Body of pancreas (tissue), 4 donors: ENCODE results near the gene ABCC1. TPM values are rescaled to one million over a fixed set of nuclear protein-coding genes. Genes with fewer than 3 reads are reported as not detected.

Experiments used
- ATAC-seq: fragments of 150-250 bp; one replicate; pipeline ENCODE4 v1.9.1; 2016
- DNase-seq, 4 donors: peaks; one replicate each; pipeline ENCODE4 v3.0.0-alpha.2; 2019
- H3K27ac ChIP-seq, 4 donors: fragments of 200-600 bp; sonication (generic); 1 replicate in 3 of 4; 2 replicates in 1 of 4; pipeline versions ENCODE4 v1.5.1 to v1.6.1; 2016 to 2019; ENCODE audit warnings: mild to moderate bottlenecking in 1 of 4, mixed read lengths in 1 of 4, moderate library complexity in 1 of 4
- H3K27me3 ChIP-seq, 2 donors: fragments of 200-600 bp; sonication (generic); one replicate each; pipeline ENCODE4 v1.6.0; 2016; ENCODE audit warnings: mild to moderate bottlenecking in 1 of 2
- H3K36me3 ChIP-seq, 2 donors: fragments of 200-600 bp; sonication (generic); replicated peaks in 1 of 2; 2 replicates each; pipeline ENCODE4 v1.5.1; 2016; ENCODE audit warnings: low read depth in 2 of 2; ENCODE audit not compliant: insufficient read depth in 1 of 2
- H3K4me1 ChIP-seq: fragments of 200-600 bp; sonication (generic); one replicate; pipeline ENCODE4 v1.6.0; 2016
- H3K4me3 ChIP-seq, 2 donors: fragments of 200-600 bp; sonication (generic); 1 replicate in 1 of 2; 2 replicates in 1 of 2; pipeline ENCODE4 v1.5.1; 2016 to 2019
- H3K9me3 ChIP-seq, 3 donors: fragments of 200-600 bp; sonication (generic); 1 replicate in 2 of 3; 2 replicates in 1 of 3; pipeline ENCODE4 v1.5.1; 2016
- POLR2A ChIP-seq, 3 donors: fragments of 450-650 bp; IDR thresholded peaks; one replicate each; pipeline ENCODE4 v1.6.1; 2016; ENCODE audit warnings: antibody characterized with exemption in 3 of 3, mild to moderate bottlenecking in 2 of 3
- WGBS, 2 donors: methylation state at CpG; one replicate each; pipeline ENCODE4 v1.1.5; 2017; 5-methylcytosine and 5-hydroxymethylcytosine counted together
- intact Hi-C: fragments of 100-400 bp; cut with DNase I; formaldehyde crosslinking; loops from one replicate; pipeline ENCODE4 v1.15.1; 2023
- total RNA-seq, 2 donors: library from RNA; depleted of rRNA; stranded (reverse); fragments of >200 nt; gene quantifications; one replicate each; pipeline ENCODE4 v1.1.0, GENCODE V29; 2016
- TF ChIP-seq, protein P1 (sequence below), 7 experiments: fragments of 450-650 bp in 4 of 7; fragments of 200-600 bp in 3 of 7; sonication (generic) in 3 of 7; IDR thresholded peaks; one replicate each; pipeline ENCODE4 v1.5.1; 2016 to 2019; ENCODE audit warnings: antibody characterized with exemption in 7 of 7

The ABCC1 gene
- total RNA-seq, 2 donors from 2014 or later: 12.7 to 23.1 TPM

DNA sequence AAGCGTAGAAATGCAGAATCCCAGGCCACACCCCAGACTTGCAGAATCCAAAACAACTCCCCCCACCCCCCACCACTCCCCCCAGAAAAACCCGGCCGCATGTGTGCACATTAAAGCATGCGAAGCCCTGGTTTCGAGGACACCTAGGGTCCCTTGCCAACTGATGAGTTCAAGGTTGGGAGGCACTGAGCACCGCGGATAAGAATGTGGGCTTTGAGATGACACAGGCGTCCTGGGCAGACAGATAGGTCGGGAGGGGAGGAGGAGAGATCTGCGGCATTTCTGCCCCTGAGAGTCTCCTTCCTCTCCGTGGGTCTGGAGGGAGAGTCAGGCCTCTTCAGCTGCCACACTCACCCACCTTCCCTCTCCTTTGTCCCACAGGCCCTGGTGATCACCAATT lies 98.3 kb downstream of the ABCC1 start:
- no peak for ATAC-seq
- H3K4me3 ChIP-seq: no peak overlapping the region

DNA sequence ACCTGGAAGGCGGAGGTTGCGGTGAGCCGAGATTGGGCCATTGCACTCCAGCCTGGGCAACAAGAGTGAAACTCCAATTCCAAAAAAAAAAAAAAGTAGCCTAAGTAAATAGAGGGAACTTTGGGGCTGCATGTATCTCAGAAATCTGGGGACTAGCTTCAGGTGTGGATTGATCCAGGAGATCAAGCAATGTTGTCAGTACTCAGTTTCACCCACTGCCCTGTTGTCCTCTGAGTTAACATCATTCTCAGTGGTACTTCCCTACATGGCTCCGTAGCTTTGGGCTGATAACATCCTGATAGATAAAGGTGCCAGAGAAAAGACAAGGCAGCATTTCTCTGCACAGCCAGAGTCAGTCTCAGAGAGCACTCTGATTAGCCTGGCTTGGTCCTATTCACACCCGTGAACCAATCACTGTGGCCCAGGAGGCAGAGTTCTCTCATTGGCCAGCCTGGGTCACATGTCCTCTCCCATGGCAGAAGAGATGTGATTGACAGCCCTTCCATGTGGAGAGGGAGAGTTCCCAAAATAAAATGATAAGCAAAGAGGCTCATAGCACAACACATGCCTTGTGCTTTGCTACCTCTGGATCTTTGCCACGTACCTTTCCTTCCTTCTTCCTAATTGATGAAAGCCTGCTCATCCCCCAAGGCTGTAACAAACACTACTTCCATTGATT lies 99.6 kb downstream of the ABCC1 start:
- Histone ChIP-seq H3K9me3 (no peaks in the 10 kb centered on the region), H3K27me3 (no peaks in the 10 kb centered on the region), H3K4me1 (no peaks in the 10 kb centered on the region), H3K4me3 (no peak overlapping the region), H3K27ac (no peak overlapping the region), H3K36me3 (peaks cover 0 to 13% of the 10 kb centered on the region in 2 donors)
- no peak for ATAC-seq
- 90 to 96% methylated on average over 6 of the region's 6 CpGs for WGBS, 2 donors
- intact Hi-C loops: no loop called here
- no peak for TF ChIP-seq POLR2A (IDR thresholded peaks at IDR 0.05)
- TF ChIP-seq, protein P1, sequence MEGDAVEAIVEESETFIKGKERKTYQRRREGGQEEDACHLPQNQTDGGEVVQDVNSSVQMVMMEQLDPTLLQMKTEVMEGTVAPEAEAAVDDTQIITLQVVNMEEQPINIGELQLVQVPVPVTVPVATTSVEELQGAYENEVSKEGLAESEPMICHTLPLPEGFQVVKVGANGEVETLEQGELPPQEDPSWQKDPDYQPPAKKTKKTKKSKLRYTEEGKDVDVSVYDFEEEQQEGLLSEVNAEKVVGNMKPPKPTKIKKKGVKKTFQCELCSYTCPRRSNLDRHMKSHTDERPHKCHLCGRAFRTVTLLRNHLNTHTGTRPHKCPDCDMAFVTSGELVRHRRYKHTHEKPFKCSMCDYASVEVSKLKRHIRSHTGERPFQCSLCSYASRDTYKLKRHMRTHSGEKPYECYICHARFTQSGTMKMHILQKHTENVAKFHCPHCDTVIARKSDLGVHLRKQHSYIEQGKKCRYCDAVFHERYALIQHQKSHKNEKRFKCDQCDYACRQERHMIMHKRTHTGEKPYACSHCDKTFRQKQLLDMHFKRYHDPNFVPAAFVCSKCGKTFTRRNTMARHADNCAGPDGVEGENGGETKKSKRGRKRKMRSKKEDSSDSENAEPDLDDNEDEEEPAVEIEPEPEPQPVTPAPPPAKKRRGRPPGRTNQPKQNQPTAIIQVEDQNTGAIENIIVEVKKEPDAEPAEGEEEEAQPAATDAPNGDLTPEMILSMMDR (IDR thresholded peaks at IDR 0.05): no peak
- DNase-seq: no peak

More for the DNA sequence above, 98.3 kb downstream of the ABCC1 start:
- DNase-seq: no peak
- intact Hi-C loops: no loop called here
- WGBS, 2 donors: 78 to 85% methylated on average over 7 to 11 of the region's 11 CpGs
- H3K4me1 ChIP-seq: no peaks in the 10 kb centered on the region
- H3K27me3 ChIP-seq: no peaks in the 10 kb centered on the region
- peaks cover 0 to 13% of the 10 kb centered on the region in 2 donors for H3K36me3 ChIP-seq
- no peak for TF ChIP-seq POLR2A (IDR thresholded peaks at IDR 0.05)
- TF ChIP-seq, protein P1 (IDR thresholded peaks at IDR 0.05): no peak
- H3K9me3 ChIP-seq: no peaks in the 10 kb centered on the region
- H3K27ac ChIP-seq: no peak overlapping the region

DNA sequence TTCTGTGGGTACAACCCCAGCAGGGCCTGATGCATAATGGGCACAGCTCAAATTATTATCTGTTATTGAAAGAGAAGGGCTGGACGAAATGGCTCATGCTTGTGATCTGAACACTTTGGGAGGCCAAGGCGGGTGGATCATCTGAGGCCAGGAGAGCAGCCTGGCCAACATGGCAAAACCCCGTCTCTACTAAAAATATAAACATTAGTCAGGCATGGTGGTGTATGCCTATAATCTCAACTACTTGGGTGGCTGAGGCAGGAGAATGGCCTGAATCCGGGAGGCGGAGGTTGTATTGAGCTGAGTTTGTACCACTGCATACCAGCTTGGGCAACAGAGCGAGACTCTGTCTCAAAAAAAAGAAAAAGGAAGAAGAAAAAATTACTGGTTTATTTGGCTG lies 100.7 kb downstream of the ABCC1 start:
- H3K27ac ChIP-seq: no peak overlapping the region
- H3K4me3 ChIP-seq: no peak overlapping the region

DNA sequence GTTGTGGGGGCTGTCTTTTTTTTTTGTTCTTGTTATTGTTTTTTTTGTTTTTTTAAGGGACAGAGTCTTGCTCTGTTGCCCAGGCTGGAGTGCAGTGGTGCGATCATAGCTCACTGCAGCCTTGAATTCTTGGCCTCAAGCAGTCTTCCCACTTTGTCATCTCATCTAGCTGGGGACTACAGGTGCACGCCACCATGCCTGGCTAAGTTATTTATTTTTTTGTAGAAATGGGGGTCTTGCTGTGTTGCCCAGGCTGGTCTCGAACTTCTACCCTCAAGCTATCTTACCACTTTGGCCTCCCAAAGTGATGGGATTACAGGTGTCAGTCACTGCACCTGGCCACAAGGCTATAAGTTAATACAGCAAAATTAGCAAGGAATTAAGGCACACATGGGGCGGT lies 101.7 kb downstream of the ABCC1 start:
- Histone ChIP-seq H3K27me3 (no peaks in the 10 kb centered on the region), H3K27ac (no peak overlapping the region), H3K36me3 (peaks cover 0 to 9% of the 10 kb centered on the region in 2 donors), H3K4me3 (no peak overlapping the region), H3K9me3 (no peaks in the 10 kb centered on the region), H3K4me1 (no peaks in the 10 kb centered on the region)
- intact Hi-C loops: no loop called here
- TF ChIP-seq, protein P1 (IDR thresholded peaks at IDR 0.05): no peak
- no peak for TF ChIP-seq POLR2A (IDR thresholded peaks at IDR 0.05)
- DNase-seq: no peak
- 95 to 99% methylated on average over 4 of the region's 4 CpGs for WGBS, 2 donors
- ATAC-seq: no peak

More for the DNA sequence above, 100.7 kb downstream of the ABCC1 start:
- DNase-seq (no peak), ATAC-seq (no peak)
- WGBS, 2 donors: 92 to 97% methylated on average over 6 of the region's 6 CpGs
- no peaks in the 10 kb centered on the region for H3K27me3 ChIP-seq
- peaks cover 0 to 13% of the 10 kb centered on the region in 2 donors for H3K36me3 ChIP-seq
- intact Hi-C loops: no loop called here
- TF ChIP-seq, protein P1 (IDR thresholded peaks at IDR 0.05): no peak
- H3K4me1 ChIP-seq: no peaks in the 10 kb centered on the region
- H3K9me3 ChIP-seq: no peaks in the 10 kb centered on the region

DNA sequence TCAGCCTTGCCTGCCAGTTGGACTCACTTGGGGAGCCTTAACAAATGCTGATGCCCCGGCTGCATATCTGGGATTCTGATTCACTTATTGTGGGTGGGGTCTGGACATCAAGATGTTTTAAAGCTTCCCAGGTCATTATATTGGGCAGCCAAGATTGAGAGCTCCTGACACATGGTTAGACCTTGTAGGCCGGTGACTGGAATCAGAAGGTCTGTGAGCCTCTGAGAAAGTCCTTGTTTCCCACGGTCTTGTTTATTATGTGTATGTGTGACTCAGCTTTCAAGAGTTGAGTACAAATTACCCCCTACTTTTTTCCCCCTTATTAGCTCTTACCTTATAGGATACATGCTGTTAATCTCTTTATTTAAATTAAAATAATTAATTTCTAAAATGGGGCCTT lies 103.5 kb downstream of the ABCC1 start:
- intact Hi-C loops: no loop called here
- DNase-seq: no peak
- no peaks in the 10 kb centered on the region for H3K4me1 ChIP-seq
- H3K27ac ChIP-seq: no peak overlapping the region
- no peak for ATAC-seq
- peaks cover 0 to 4% of the 10 kb centered on the region in 2 donors for H3K36me3 ChIP-seq
- no peak for TF ChIP-seq POLR2A (IDR thresholded peaks at IDR 0.05)
- TF ChIP-seq, protein P1 (IDR thresholded peaks at IDR 0.05): no peak
- 83 to 84% methylated on average over 3 of the region's 3 CpGs for WGBS, 2 donors
- H3K9me3 ChIP-seq: no peaks in the 10 kb centered on the region
- H3K27me3 ChIP-seq: no peaks in the 10 kb centered on the region
- H3K4me3 ChIP-seq: no peak overlapping the region
